HG03060 (cell line): ENCODE measurements around the gene EOGT.

ENCODE experiments used
- ATAC-seq: cut with Tn5 transposase; IDR thresholded peaks from one replicate; pipeline ENCODE4 v1.9.1; 2021; ENCODE audit warnings: low read depth, moderate number of reproducible peaks; ENCODE audit not compliant: unreplicated experiment

EOGT gene

GRCh38 chr3:69013253-69014021 lies at the start of gene EOGT:
TSS of gene EOGT (minus strand) at chr3:69013684. CDS start at chr3:69009846, 3,838 bp downstream.
- ATAC-seq: peak; percentile 62

- ATAC-seq: no peak
Observed at GRCh38 chr3:69059688-69060087, 46.2 kb upstream of the EOGT start.

- ATAC-seq: no peak
Observed at GRCh38 chr3:69058947-69059224, 45.4 kb upstream of the EOGT start.

- ATAC-seq: peak; percentile 95
Observed at GRCh38 chr3:69058180-69058946, 44.9 kb upstream of the EOGT start.

- no peak for ATAC-seq
Observed at GRCh38 chr3:69052472-69052898, 39.0 kb upstream of the EOGT start.

GRCh38 chr3:69051756-69052471 lies 38.4 kb upstream of the EOGT start, which contains the start of gene TMF1:
TSS of gene TMF1 (minus strand) at chr3:69052333. CDS start at chr3:69052086, 247 bp downstream.
- peak; percentile 97 for ATAC-seq

- ATAC-seq: no peak
Observed at GRCh38 chr3:69048990-69049389, 35.5 kb upstream of the EOGT start.

GRCh38 chr3:69044608-69045007 lies 31.1 kb upstream of the EOGT start:
- ATAC-seq: no peak

- no peak for ATAC-seq
Observed at GRCh38 chr3:69033470-69033869, 20.0 kb upstream of the EOGT start.

GRCh38 chr3:69032737-69033136 lies 19.3 kb upstream of the EOGT start:
- ATAC-seq: no peak

GRCh38 chr3:69032142-69032541 lies 18.7 kb upstream of the EOGT start:
- no peak for ATAC-seq

GRCh38 chr3:69031635-69032034 lies 18.2 kb upstream of the EOGT start:
- no peak for ATAC-seq

GRCh38 chr3:69020857-69021256 lies 7.4 kb upstream of the EOGT start:
- ATAC-seq: no peak

- ATAC-seq: no peak
Observed at GRCh38 chr3:69020424-69020823, 6.9 kb upstream of the EOGT start.

GRCh38 chr3:69016901-69017300 lies 3.4 kb upstream of the EOGT start:
- no peak for ATAC-seq

GRCh38 chr3:69016102-69016501 lies 2.6 kb upstream of the EOGT start:
- ATAC-seq: no peak

- no peak for ATAC-seq
Observed at GRCh38 chr3:69014022-69014580, 617 bp upstream of the EOGT start.

- peak; percentile 23 for ATAC-seq
Observed at GRCh38 chr3:69012800-69013252, 658 bp downstream of the EOGT start.

- ATAC-seq: no peak
Observed at GRCh38 chr3:69012100-69012799, 1.2 kb downstream of the EOGT start.

- no peak for ATAC-seq
Observed at GRCh38 chr3:69011096-69011730, 2.3 kb downstream of the EOGT start.
